Subcutaneous adipose tissue (tissue), 4 donors: ENCODE data around the gene CMPK2. TPM values are rescaled to one million over a fixed set of nuclear protein-coding genes. Genes with fewer than 3 reads are reported as not detected.

Experiments used
- CTCF ChIP-seq: fragments of 450-650 bp; IDR thresholded peaks from one replicate; pipeline ENCODE4 v1.5.1; 2016; ENCODE audit warnings: low read depth, mild to moderate bottlenecking, control low read depth, antibody characterized with exemption, moderate library complexity
- total RNA-seq, 4 donors: library from RNA; depleted of rRNA; stranded (reverse); fragments of >200 nt; gene quantifications; one replicate each; pipeline ENCODE4 v1.1.0, GENCODE V29; 2016

The CMPK2 gene
- total RNA-seq, 4 donors from 2014 or later: 2.4 to 17.1 (median 4.8) TPM

GRCh38 chr2:6878549-6878948, 12.8 kb upstream of the CMPK2 start:
- TF ChIP-seq CTCF: no peak

- no peak for TF ChIP-seq CTCF
These were observed 11.9 kb upstream of the CMPK2 start, which contains the start of gene RSAD2 for GRCh38 chr2:6877402-6878304. Gene RSAD2 (plus strand): TSS chr2:6877777. CDS start chr2:6877801, 24 bp downstream.

GRCh38 chr2:6876309-6876708, 10.6 kb upstream of the CMPK2 start:
- TF ChIP-seq CTCF: no peak

- no peak for TF ChIP-seq CTCF
These were observed 8.3 kb upstream of the CMPK2 start for GRCh38 chr2:6874032-6874431.

GRCh38 chr2:6872394-6872793, 6.7 kb upstream of the CMPK2 start:
- TF ChIP-seq CTCF: no peak

- TF ChIP-seq CTCF: no peak
These were observed 1.3 kb upstream of the CMPK2 start for GRCh38 chr2:6866982-6867381.

GRCh38 chr2:6866275-6866671, 566 bp upstream of the CMPK2 start:
- TF ChIP-seq CTCF: no peak
